ENCODE results near the gene ATP8B4.

ATP8B4 gene

GRCh38 chr15:49988766-49989165 is 130.3 kb downstream of the ATP8B4 start:
- ATAC-seq, result no peak
- TF ChIP-seq ZFP30 (CRISPR knock-in tag; IDR thresholded peaks at IDR 0.05) (no peak), CSRNP3 (CRISPR knock-in tag; IDR thresholded peaks at IDR 0.05) (no peak), RARB (CRISPR knock-in tag; IDR thresholded peaks at IDR 0.05) (no peak), GLIS3 (CRISPR knock-in tag; IDR thresholded peaks at IDR 0.05) (no peak), POU6F1 (CRISPR knock-in tag; IDR thresholded peaks at IDR 0.05; ENCODE audit: borderline replicate concordance, low read depth) (no peak), OSR1 (CRISPR knock-in tag; IDR thresholded peaks at IDR 0.05) (no peak), ESRRG (CRISPR knock-in tag; IDR thresholded peaks at IDR 0.05) (no peak), PATZ1 (CRISPR knock-in tag; IDR thresholded peaks at IDR 0.05; ENCODE audit: borderline replicate concordance) (no peak), TOX (CRISPR knock-in tag; IDR thresholded peaks at IDR 0.05; ENCODE audit: borderline replicate concordance) (no peak), CREB5 (CRISPR knock-in tag; IDR thresholded peaks at IDR 0.05; ENCODE audit: low read depth) (no peak), BACH2 (CRISPR knock-in tag; IDR thresholded peaks at IDR 0.05; ENCODE audit: borderline replicate concordance) (no peak), CSDC2 (CRISPR knock-in tag; IDR thresholded peaks at IDR 0.05) (no peak), ZNF8 (CRISPR knock-in tag; IDR thresholded peaks at IDR 0.05) (no peak), TSHZ2 (CRISPR knock-in tag; IDR thresholded peaks at IDR 0.05) (no peak), SNAI2 (CRISPR knock-in tag; IDR thresholded peaks at IDR 0.05) (no peak)

GRCh38 chr15:49987896-49988295 is 131.1 kb downstream of the ATP8B4 start:
- TF ChIP-seq SNAI2 (CRISPR knock-in tag; IDR thresholded peaks at IDR 0.05) (no peak), ZNF70 (CRISPR knock-in tag; IDR thresholded peaks at IDR 0.05) (no peak), TSHZ2 (CRISPR knock-in tag; IDR thresholded peaks at IDR 0.05) (no peak), CSDC2 (CRISPR knock-in tag; IDR thresholded peaks at IDR 0.05) (no peak)

GRCh38 chr15:49987198-49987785 is 131.7 kb downstream of the ATP8B4 start:
- ATAC-seq, result no peak
- TF ChIP-seq BACH2 (CRISPR knock-in tag; IDR thresholded peaks at IDR 0.05; ENCODE audit: borderline replicate concordance) (no peak), POU6F1 (CRISPR knock-in tag; IDR thresholded peaks at IDR 0.05; ENCODE audit: borderline replicate concordance, low read depth) (no peak), ARNTL (CRISPR knock-in tag; IDR thresholded peaks at IDR 0.05; ENCODE audit: borderline replicate concordance, low read depth) (no peak), TSHZ2 (CRISPR knock-in tag; IDR thresholded peaks at IDR 0.05) (no peak), TCF4 (CRISPR knock-in tag; IDR thresholded peaks at IDR 0.05; ENCODE audit: borderline replicate concordance) (no peak), ZC3H10 (CRISPR knock-in tag; IDR thresholded peaks at IDR 0.05) (no peak), ZFP3 (CRISPR knock-in tag; IDR thresholded peaks at IDR 0.05) (no peak), OSR1 (CRISPR knock-in tag; IDR thresholded peaks at IDR 0.05) (no peak)

More at GRCh38 chr15:49987896-49988295, 131.1 kb downstream of the ATP8B4 start:
- ATAC-seq, result no peak
